HepG2 (cell line): ENCODE measurements around the gene TMEM63B. TPM values are rescaled to one million over a fixed set of nuclear protein-coding genes. Genes with fewer than 3 reads are reported as not detected.

Experiments
- BORCS8-MEF2B ChIP-seq: sonication (generic); formaldehyde crosslinking; IDR thresholded peaks from 2 replicates; pipeline ENCODE4 v1.8.0; 2022; ENCODE audit warnings: mild to moderate bottlenecking, missing genetic modification reagents
- FOXP4 ChIP-seq: sonication (generic); formaldehyde crosslinking; IDR thresholded peaks from 2 replicates; pipeline ENCODE4 v1.4.0; 2020; ENCODE audit warnings: missing genetic modification reagents
- GLMP ChIP-seq: sonication (generic); formaldehyde crosslinking; IDR thresholded peaks from 2 replicates; pipeline ENCODE4 v1.9.0; 2021; ENCODE audit warnings: missing genetic modification reagents, mild to moderate bottlenecking, borderline replicate concordance
- IKZF1 ChIP-seq: fragments of 450-650 bp; IDR thresholded peaks from 2 replicates; pipeline ENCODE4 v1.7.1; 2016
- KDM3A ChIP-seq: IDR thresholded peaks from 2 replicates; pipeline ENCODE4 v1.6.1; 2018; ENCODE audit warnings: low read depth, missing compliant biosample characterization
- KLF16 ChIP-seq, 2 experiments: sonication (generic) in 1 of 2; formaldehyde crosslinking in 1 of 2; IDR thresholded peaks; 2 replicates each; pipeline versions ENCODE4 v1.6.1 to v1.8.0; 2016 to 2023; ENCODE audit warnings: missing genetic modification reagents in 2 of 2, missing compliant biosample characterization in 1 of 2
- MIER3 ChIP-seq: IDR thresholded peaks from 2 replicates; pipeline ENCODE4 v1.6.1; 2016; ENCODE audit warnings: missing compliant biosample characterization, borderline replicate concordance
- NFIC ChIP-seq: IDR thresholded peaks from 2 replicates; pipeline ENCODE4 v1.6.1; 2012; ENCODE audit warnings: mild to moderate bottlenecking, low read length, inconsistent platforms
- NR1H2 ChIP-seq: sonication (generic); formaldehyde crosslinking; IDR thresholded peaks from 2 replicates; pipeline ENCODE4 v1.8.1; 2022; ENCODE audit warnings: low read depth, missing genetic modification reagents, borderline replicate concordance
- PAXIP1 ChIP-seq: sonication (generic); formaldehyde crosslinking; conservative IDR thresholded peaks from 2 replicates; pipeline ENCODE4 v1.4.0; 2020; ENCODE audit warnings: mild to moderate bottlenecking, missing genetic modification reagents, moderate library complexity
- SAFB2 ChIP-seq: sonication (generic); formaldehyde crosslinking; IDR thresholded peaks from 2 replicates; pipeline ENCODE4 v1.5.1; 2020; ENCODE audit warnings: missing genetic modification reagents, low read depth, mild to moderate bottlenecking, borderline replicate concordance
- SOX5 ChIP-seq: IDR thresholded peaks from 2 replicates; pipeline ENCODE4 v1.6.1; 2016; ENCODE audit warnings: borderline replicate concordance
- TBX2 ChIP-seq: sonication (generic); formaldehyde crosslinking; IDR thresholded peaks from 2 replicates; pipeline ENCODE4 v1.5.0; 2020; ENCODE audit warnings: missing genetic modification reagents, mild to moderate bottlenecking, borderline replicate concordance
- ZBTB39 ChIP-seq: sonication (generic); formaldehyde crosslinking; IDR thresholded peaks from 2 replicates; pipeline ENCODE4 v1.5.0; 2020; ENCODE audit warnings: missing genetic modification reagents
- ZNF331 ChIP-seq: sonication (generic); formaldehyde crosslinking; IDR thresholded peaks from 2 replicates; pipeline ENCODE4 v1.4.0; 2020; ENCODE audit warnings: missing genetic modification reagents
- ZNF577 ChIP-seq: sonication (generic); formaldehyde crosslinking; IDR thresholded peaks from 2 replicates; pipeline ENCODE4 v1.4.0; 2020; ENCODE audit warnings: mild to moderate bottlenecking, low read depth, missing genetic modification reagents, borderline replicate concordance
- ZNF747 ChIP-seq: sonication (generic); formaldehyde crosslinking; IDR thresholded peaks from 2 replicates; pipeline ENCODE4 v1.8.1; 2023; ENCODE audit warnings: missing genetic modification reagents, mild to moderate bottlenecking, borderline replicate concordance
- ZNF784 ChIP-seq: sonication (generic); formaldehyde crosslinking; IDR thresholded peaks from 2 replicates; pipeline ENCODE4 v1.5.1; 2020; ENCODE audit warnings: missing genetic modification reagents, mild to moderate bottlenecking, borderline replicate concordance
- polyA plus RNA-seq, 8 experiments: library from polyadenylated mRNA; depleted of rRNA in 3 of 8; stranded (reverse) in 7 of 8; unstranded in 1 of 8; fragments of >200 nt; fragmentation: Illumina TruSeq in 4 of 8; extraction: Trizol in 4 of 8; gene quantifications; 2 replicates each; pipeline versions ENCODE4 v1.2.1 to v1.2.3, GENCODE V29; 2011 to 2016; ENCODE audit warnings: low read depth in 4 of 8, missing spikeins in 1 of 8, mixed read lengths in 1 of 8; ENCODE audit not compliant: insufficient read depth in 1 of 8
- total RNA-seq, 5 experiments: library from RNA; depleted of rRNA; stranded (reverse); fragments of >200 nt; fragmentation: Illumina TruSeq; extraction: Trizol; gene quantifications; 2 replicates each; pipeline ENCODE4 v1.2.3, GENCODE V29; 2016; ENCODE audit warnings: low read depth in 1 of 5

The TMEM63B gene
- total and polyA plus RNA-seq, 2 of the 13 experiments (the other 11 are each of a cell fraction or from before 2014, with no cell fraction given), result 27.4 to 75.8 TPM

DNA sequence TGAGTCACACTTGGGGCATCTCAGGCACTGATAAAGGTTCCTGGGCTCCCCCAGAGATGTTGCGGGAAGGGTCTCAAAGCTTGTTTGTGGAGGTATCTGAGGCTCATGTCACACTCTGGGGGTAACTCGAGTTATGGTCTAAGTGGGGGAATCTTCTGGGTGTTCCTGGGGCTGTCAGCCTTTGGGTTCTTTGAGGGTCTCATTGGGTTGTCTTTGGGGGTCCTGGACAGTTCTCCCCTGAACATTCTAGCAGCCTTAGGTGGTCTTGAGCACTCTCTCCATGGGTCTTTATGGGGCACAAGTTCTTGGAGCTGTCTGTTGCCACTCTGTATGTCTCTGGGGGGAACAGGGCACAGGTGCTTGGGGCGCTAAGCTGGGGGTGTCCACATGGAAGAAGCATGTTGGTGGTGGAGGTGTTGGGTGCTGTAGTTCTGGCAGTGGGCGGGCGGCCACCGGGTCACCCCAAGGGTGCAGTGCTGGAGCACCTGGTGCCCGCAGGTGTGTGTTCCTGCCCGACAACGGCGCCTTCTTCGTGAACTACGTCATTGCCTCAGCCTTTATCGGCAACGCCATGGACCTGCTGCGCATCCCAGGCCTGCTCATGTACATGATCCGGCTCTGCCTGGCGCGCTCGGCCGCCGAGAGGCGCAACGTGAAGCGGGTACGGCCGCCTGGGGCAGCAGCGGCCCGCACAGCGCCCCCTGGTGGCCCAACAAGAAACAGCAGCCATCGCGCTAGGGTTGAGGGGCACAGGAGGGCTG lies 24.2 kb downstream of the TMEM63B start (continued):
- TF ChIP-seq NFIC (no peak), TBX2 (CRISPR knock-in tag) (peak; percentile 69), FOXP4 (CRISPR knock-in tag) (0 out of 2 replicates have a peak, but pooled peaks have one; percentile 23), KLF16 (CRISPR knock-in tag; IDR thresholded peaks at IDR 0.05) (peak in 1 of 2 experiments; percentile 70; a peak in 2 of 4 replicates), GLMP (no peak), SOX5 (CRISPR knock-in tag) (peak; percentile 42; the same call in 1 of the 2 replicates), MIER3 (CRISPR knock-in tag) (peak; percentile 75; the same call in 1 of the 2 replicates), ZBTB39 (CRISPR knock-in tag) (no peak), BORCS8-MEF2B (CRISPR knock-in tag) (peak; percentile 95), ZNF747 (CRISPR knock-in tag) (peak; percentile 53; the same call in 1 of the 2 replicates), PAXIP1 (CRISPR knock-in tag) (peak; percentile 16; the same call in 1 of the 2 replicates), IKZF1 (no peak), ZNF577 (CRISPR knock-in tag) (no peak), NR1H2 (CRISPR knock-in tag) (no peak), KDM3A (CRISPR knock-in tag) (peak; percentile 77; the same call in 1 of the 2 replicates), ZNF331 (CRISPR knock-in tag) (peak; percentile 79; the same call in 1 of the 2 replicates), SAFB2 (0 out of 2 replicates have a peak, but pooled peaks have one; percentile 78), ZNF784 (CRISPR knock-in tag) (no peak)
